HG03135 (cell line): ENCODE data around the gene HELZ.
"Not testable (repeated sequence)": the region's sequence is repeated elsewhere in the genome, so short reads cannot be mapped to it uniquely, and the experiment has no call there.

Experiments
- ATAC-seq: cut with Tn5 transposase; IDR thresholded peaks from one replicate; pipeline ENCODE4 v1.9.1; 2021; ENCODE audit warnings: mild to moderate bottlenecking, moderate library complexity; ENCODE audit not compliant: unreplicated experiment

HELZ gene

GRCh38 chr17:67245073-67245693 is at the start of gene HELZ:
Gene HELZ (minus strand): TSS chr17:67245196. CDS start chr17:67218804, 26,392 bp downstream.
- peak; percentile 54 for ATAC-seq

- ATAC-seq = peak; percentile 90
Observed at GRCh38 chr17:67293251-67294203, 48.5 kb upstream of the HELZ start.

GRCh38 chr17:67290711-67291291 is 45.8 kb upstream of the HELZ start:
- ATAC-seq = no peak

- ATAC-seq = no peak
Observed at GRCh38 chr17:67290244-67290643, 45.2 kb upstream of the HELZ start.

DNA sequence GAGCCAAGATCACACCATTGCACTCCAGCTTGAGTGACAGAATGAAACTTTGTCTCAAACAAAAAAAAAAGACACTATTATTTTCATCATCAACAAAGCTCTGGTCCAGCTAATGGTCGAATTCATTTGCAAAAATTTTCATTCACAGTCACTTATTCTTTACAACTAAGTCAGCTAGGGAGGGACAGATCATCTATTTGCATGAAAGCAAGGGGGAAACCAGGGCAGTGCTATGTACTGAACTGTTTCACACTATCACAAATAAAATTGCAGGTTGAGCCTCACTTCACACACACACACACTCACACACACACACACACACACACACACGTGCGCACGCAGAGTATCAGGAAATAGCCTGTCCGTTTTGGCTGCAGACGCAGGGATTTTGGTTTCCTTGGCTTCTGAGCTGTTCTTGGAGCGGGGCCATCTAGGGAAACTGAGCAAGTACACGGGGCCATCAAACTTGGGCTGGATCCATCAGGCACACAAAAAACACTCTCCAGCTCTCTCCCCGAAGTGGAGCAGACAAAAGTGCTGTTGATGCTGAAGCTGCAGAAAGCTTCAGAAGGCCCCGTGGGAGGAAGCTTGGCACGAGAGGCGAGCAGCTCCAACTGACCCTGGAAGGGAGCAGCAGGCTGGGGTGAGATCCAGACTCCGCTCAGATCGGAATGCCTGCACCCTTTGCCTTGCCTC is 44.3 kb upstream of the HELZ start:
- no peak for ATAC-seq

- ATAC-seq = not testable (repeated sequence)
Observed at GRCh38 chr17:67286826-67287225, 41.8 kb upstream of the HELZ start.

- ATAC-seq = no peak
Observed at GRCh38 chr17:67285360-67285759, 40.4 kb upstream of the HELZ start.

- ATAC-seq = no peak
Observed at GRCh38 chr17:67283731-67284516, 38.9 kb upstream of the HELZ start.

- no peak for ATAC-seq
Observed at GRCh38 chr17:67281743-67282142, 36.7 kb upstream of the HELZ start.

DNA sequence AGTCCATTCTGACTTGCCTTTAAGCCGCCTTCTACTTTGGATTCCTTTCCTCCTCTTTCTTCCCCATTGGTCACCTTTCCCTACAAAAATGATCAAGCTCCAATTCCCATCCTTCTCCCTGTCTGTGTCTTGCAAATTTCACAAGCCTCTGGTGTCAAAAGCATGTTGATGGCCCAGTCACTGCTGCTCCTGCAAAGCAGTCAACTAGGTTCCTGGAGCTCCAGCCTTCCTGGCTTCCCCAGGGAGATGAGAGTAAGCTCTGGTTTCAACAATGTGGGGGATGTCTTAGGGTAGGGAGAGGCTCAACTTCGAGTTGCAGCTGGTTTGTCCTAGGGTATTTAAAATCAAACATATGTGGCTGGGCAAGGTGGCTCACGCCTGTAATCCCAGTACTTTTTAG is 36.1 kb upstream of the HELZ start:
- ATAC-seq = no peak

DNA sequence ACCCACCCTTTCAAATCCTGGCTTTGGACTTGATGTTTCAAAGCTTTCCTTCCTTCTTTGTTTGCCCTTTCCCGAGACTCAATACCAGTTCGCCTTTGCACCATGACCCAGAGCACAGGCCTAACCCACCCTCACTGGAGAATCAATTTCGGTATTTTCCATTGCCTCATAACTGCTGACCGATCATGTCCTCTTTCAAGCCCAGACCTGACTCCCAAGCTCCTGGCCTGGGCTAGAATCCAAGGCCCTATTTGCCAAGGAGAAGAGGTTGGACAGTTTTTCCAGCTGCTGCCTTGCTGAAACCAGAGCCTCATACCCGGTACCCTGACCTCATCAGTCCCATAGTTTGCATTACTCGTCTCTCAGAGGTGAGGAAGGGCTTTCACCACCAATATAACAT is 35.3 kb upstream of the HELZ start:
- ATAC-seq = no peak

DNA sequence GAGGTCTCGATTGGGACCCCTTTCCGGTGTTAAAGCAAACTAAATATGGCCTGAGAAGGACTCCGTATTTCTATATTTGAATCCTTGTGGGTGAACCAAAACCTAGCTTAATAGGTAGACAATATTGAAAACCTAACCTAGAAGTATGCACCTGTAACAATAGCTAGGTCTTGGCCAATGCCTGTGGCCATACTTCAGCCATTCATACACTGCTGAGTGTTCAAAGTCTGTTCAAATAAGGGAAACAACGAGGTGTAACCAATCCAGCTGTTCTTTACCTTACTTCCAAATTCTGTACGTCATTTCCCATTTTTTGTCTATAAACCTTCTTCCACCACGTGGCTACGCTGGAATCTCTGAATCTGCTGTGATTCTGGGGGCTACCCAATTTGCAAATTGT is 34.1 kb upstream of the HELZ start:
- no peak for ATAC-seq

- ATAC-seq = no peak
Observed at GRCh38 chr17:67278363-67278762, 33.4 kb upstream of the HELZ start.

DNA sequence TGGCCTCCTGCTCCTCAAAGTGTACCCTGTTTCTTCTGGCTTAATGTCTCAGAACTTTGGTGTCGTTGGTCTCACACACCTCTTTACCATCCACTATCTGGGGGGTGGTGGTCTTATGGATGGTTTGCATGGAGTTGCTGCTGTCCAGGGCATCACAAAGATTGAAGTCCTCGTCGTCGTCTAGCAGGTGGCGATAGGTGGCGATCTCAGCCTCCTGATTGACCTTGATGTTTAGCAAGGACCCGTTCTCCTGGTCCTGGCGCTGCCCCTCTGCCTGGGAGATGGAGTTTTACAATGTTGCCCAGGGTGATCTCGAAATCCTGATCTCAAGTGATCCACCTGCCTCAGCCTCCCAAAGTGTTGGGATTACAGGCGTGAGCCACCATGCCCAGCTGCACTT is 31.1 kb upstream of the HELZ start:
- no peak for ATAC-seq

DNA sequence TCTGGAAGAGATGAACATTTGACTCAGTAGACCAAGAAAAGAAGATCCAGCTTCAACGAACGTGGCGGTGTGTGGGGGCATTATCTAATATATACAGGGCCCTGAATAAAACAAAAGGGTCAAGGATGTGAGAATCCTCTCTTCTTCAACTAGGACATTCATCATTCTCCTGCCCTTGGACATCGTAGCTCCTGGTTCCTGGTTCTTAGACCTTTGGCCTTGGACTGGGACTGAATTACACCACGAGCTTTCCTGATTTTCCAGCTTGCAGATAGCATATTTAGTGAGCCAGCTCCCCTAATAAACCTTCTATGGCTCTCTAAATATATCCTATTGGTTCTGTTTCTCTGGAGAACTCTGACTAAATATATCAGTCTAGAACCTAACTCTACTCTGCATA is 29.5 kb upstream of the HELZ start:
- no peak for ATAC-seq

- no peak for ATAC-seq
Observed at GRCh38 chr17:67273900-67274299, 28.9 kb upstream of the HELZ start.

DNA sequence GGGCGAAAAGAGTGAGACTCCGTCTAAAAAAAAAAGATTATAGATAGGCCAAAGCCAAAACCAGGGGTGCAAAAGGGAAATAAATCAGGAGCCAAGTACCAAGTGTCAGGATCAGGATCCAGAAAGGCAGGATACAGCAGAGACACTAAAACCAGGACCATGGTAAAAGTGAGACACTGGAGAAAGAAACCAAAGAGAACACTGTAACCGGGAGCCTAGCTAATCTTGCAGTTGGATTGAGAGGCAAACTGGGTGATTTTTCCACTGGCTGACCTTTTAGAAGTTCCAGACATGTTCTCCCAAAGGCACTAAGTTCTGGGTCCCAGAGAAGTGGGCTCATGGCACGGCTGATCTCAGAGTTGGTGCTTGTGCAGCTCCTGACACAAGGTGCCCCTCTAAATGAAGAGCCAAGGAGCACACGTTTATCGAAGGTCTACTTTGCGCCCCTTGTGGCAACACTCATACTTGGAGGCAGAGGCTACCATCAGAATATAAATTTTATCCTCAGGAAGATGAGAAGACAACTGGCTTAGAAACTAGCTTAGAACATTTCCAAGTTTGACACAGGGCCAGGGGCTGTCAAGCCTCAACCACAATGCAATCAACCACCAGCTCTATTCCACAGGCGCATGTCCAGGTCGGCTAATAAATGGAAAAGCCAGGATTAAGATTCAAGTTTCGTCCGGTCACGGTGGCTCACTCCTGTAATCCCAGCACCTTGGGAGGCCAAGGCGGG is 27.5 kb upstream of the HELZ start:
- ATAC-seq = no peak

- ATAC-seq = not testable (repeated sequence)
Observed at GRCh38 chr17:67271187-67271586, 26.2 kb upstream of the HELZ start.

DNA sequence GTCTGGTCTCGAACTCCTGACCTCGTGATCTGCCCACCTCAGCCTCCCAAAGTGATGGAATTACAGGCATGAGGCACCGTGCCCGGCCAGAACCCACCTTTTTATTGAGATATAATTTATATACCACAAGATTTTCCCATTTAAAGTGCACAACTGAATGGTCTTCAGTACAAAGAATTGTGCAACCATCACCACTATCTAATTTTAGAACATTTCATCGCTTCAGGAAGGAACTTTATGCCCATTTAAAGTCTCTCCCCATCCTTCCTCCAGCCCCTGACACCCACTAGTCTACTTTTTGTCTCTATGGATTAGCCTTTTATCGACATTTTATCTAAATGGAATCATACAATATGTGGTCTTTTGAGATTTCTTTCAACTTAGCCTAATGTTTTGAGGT is 25.4 kb upstream of the HELZ start:
- no peak for ATAC-seq

GRCh38 chr17:67266496-67266895 is 21.5 kb upstream of the HELZ start:
- ATAC-seq = no peak
